ENCODE measurements around the gene TNIK. TPM values are rescaled to one million over a fixed set of nuclear protein-coding genes. Genes with fewer than 3 reads are reported as not detected.

TNIK gene
- total RNA-seq, 1 donor from 2014 or later: 9.3 TPM

- Mint-ChIP-seq H3K27ac (no peak overlapping the region), H3K9me3 (peaks cover 7% of the 10 kb centered on the region), H3K4me3 (no peak overlapping the region), H3K4me1 (peaks cover 25% of the 10 kb centered on the region), H3K36me3 (peaks cover 4% of the 10 kb centered on the region), H3K27me3 (ENCODE audit: low read depth) (no peaks in the 10 kb centered on the region)
- TF ChIP-seq CTCF (IDR thresholded peaks at IDR 0.05; ENCODE audit: unreplicated experiment): no peak
- no peak for DNase-seq (ENCODE audit: low spot score in 2 of 2, unreplicated experiment in 2 of 2)
Observed at GRCh38 chr3:171093462-171093861, 366.7 kb downstream of the TNIK start.

GRCh38 chr3:171092467-171092911, 367.7 kb downstream of the TNIK start:
- TF ChIP-seq CTCF (IDR thresholded peaks at IDR 0.05; ENCODE audit: unreplicated experiment): no peak
- H3K4me1 Mint-ChIP-seq: peaks cover 25% of the 10 kb centered on the region
- H3K9me3 Mint-ChIP-seq: peaks cover 5% of the 10 kb centered on the region
- no peaks in the 10 kb centered on the region for H3K27me3 Mint-ChIP-seq (ENCODE audit: low read depth)
- DNase-seq (ENCODE audit: low spot score in 2 of 2, unreplicated experiment in 2 of 2): no peak
- H3K36me3 Mint-ChIP-seq: peaks cover 2% of the 10 kb centered on the region
- no peak overlapping the region for H3K4me3 Mint-ChIP-seq
- peak overlapping the region; percentile 6 for H3K27ac Mint-ChIP-seq

DNA sequence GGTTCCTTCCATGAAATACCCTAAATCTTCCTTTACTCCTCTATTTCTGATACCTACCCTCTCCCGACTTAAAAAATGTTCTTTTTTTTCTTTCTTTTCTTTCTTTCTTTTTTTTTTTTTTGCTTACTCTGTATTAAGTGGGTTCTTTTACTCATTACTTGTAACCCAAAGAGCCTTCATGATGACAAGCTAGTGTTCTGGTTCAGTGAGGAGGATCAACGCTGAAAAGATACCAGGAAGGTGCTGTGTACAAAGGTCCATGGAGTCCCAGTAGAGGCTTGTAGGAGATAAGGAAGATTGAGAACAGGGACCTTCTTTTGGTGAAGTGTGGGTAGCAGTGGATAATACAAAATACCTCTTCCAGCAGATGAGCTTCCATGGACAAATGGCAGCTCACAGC, 369.9 kb downstream of the TNIK start:
- H3K4me1 Mint-ChIP-seq: peaks cover 25% of the 10 kb centered on the region
- no peak overlapping the region for H3K27ac Mint-ChIP-seq
- no peaks in the 10 kb centered on the region for H3K9me3 Mint-ChIP-seq
- H3K4me3 Mint-ChIP-seq: no peak overlapping the region
- no peak for DNase-seq (ENCODE audit: low spot score in 2 of 2, unreplicated experiment in 2 of 2)
- no peak for TF ChIP-seq CTCF (IDR thresholded peaks at IDR 0.05; ENCODE audit: unreplicated experiment)
- H3K27me3 Mint-ChIP-seq (ENCODE audit: low read depth): no peaks in the 10 kb centered on the region
- no peaks in the 10 kb centered on the region for H3K36me3 Mint-ChIP-seq

GRCh38 chr3:171088964-171089754, 371.0 kb downstream of the TNIK start:
- Mint-ChIP-seq H3K9me3 (no peaks in the 10 kb centered on the region), H3K4me3 (no peak overlapping the region), H3K27me3 (ENCODE audit: low read depth) (no peaks in the 10 kb centered on the region), H3K36me3 (no peaks in the 10 kb centered on the region), H3K4me1 (peaks cover 25% of the 10 kb centered on the region), H3K27ac (peak overlapping the region; percentile 55)
- no peak for DNase-seq (ENCODE audit: low spot score in 2 of 2, unreplicated experiment in 2 of 2)
- TF ChIP-seq CTCF (IDR thresholded peaks at IDR 0.05; ENCODE audit: unreplicated experiment): no peak

GRCh38 chr3:171088496-171088895, 371.7 kb downstream of the TNIK start:
- Mint-ChIP-seq H3K36me3 (no peaks in the 10 kb centered on the region), H3K27ac (no peak overlapping the region), H3K4me1 (peaks cover 22% of the 10 kb centered on the region), H3K27me3 (ENCODE audit: low read depth) (no peaks in the 10 kb centered on the region), H3K9me3 (no peaks in the 10 kb centered on the region), H3K4me3 (no peak overlapping the region)
- TF ChIP-seq CTCF (IDR thresholded peaks at IDR 0.05; ENCODE audit: unreplicated experiment): no peak
- DNase-seq (ENCODE audit: low spot score in 2 of 2, unreplicated experiment in 2 of 2): no peak

All from mesothelial cell of epicardium (in vitro differentiated cells).